RPMI7951 (cell line): ENCODE results near the gene EIF5AL1. TPM values are rescaled to one million over a fixed set of nuclear protein-coding genes. Genes with fewer than 3 reads are reported as not detected.
"Not testable (repeated sequence)": the region's sequence is repeated elsewhere in the genome, so short reads cannot be mapped to it uniquely, and the experiment has no call there.

Experiments used
- DNase-seq: peaks from one replicate; pipeline ENCODE4 v3.0.0-alpha.2; 2012; ENCODE audit warnings: low read depth
- total RNA-seq: library from RNA; depleted of rRNA; stranded (reverse); fragments of >200 nt; shearing (Covaris generic); gene quantifications from 2 replicates; pipeline ENCODE4 v1.2.3, GENCODE V29; 2014

Gene EIF5AL1
- total RNA-seq, 1 experiment from 2014 or later, result 0.12 TPM

DNA sequence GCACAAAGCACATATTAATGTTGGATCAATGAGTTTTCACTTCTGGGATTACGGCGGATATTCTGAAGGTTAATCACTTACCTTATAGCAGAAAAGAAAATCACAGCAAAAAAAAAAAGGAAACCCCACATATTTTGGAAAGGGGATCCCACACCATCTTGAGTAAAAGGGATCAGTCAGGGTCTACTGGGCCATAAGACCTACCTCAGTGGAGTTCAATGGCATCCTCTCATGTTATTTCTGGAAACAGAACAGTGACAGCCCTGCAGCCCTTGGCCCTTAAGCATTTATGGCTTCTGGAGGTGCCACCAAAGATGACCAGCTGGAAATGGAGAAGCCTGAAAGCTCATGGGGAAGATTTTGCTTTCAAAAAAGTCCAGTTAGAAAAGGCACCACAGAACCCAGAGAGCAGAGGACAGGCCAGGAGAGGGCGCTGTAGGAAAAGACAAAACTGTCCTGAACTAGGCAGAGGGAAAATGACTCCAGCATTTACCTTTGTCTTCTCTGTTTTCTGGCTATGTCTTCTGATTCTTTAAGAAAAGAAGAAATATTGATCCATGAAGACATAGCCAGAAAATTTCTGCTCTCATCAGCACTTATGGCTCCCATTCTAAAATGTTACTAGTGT lies 2.9 kb upstream of the EIF5AL1 start:
- not testable (repeated sequence) for DNase-seq

DNA sequence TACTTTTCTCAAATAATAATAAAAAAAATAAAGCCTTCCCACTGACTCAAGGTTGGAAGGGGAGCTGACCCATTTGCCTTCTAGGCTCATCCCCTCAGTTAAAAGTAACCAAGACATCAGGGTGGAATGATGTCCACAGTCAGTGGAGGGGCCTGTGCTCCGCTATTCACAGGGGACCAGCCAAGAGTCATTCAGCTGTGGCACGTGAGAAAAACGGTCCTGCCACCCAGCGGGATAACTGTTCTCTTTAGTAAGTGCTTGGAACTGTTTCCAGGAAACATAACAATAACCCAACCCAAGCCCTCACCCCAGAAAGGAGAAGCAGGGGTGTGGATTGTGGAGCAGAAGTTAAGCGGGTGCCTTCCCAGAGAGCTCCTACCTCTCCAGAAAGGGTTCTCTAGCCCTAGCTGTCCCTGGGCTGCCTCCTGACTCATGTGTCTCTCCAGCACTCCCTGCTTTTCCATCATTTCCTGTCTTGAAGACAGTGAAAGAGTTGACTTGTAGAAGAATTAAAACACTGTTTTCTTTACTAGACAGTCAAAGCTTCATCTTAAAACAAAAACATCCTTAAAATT lies 2.3 kb upstream of the EIF5AL1 start:
- not testable (repeated sequence) for DNase-seq

- not testable (repeated sequence) for DNase-seq
These were observed 4.3 kb downstream of the EIF5AL1 start for GRCh38 chr10:79516532-79517205.

GRCh38 chr10:79517567-79517966 lies 5.2 kb downstream of the EIF5AL1 start:
- not testable (repeated sequence) for DNase-seq

GRCh38 chr10:79521751-79522150 lies 9.4 kb downstream of the EIF5AL1 start:
- not testable (repeated sequence) for DNase-seq

DNA sequence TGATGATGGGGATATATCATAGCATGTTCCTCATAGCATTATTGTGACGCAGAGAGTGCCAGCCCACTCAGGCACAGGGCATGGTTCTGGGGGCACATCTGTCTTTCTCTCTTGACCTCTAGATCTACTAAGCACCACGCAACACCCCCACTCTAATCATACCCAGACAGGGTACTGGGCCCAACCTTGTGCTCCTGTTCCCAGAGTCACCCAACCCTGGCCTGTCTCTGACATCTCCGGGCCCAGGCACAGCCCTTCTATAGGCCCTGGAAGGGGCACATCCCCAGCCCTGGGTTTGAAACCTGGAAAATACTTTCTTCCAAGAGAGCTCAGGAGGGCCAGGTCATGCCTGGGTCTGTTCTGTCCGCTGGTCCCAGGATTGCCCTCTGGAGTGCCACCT lies 10.1 kb downstream of the EIF5AL1 start:
- DNase-seq, result not testable (repeated sequence)

DNA sequence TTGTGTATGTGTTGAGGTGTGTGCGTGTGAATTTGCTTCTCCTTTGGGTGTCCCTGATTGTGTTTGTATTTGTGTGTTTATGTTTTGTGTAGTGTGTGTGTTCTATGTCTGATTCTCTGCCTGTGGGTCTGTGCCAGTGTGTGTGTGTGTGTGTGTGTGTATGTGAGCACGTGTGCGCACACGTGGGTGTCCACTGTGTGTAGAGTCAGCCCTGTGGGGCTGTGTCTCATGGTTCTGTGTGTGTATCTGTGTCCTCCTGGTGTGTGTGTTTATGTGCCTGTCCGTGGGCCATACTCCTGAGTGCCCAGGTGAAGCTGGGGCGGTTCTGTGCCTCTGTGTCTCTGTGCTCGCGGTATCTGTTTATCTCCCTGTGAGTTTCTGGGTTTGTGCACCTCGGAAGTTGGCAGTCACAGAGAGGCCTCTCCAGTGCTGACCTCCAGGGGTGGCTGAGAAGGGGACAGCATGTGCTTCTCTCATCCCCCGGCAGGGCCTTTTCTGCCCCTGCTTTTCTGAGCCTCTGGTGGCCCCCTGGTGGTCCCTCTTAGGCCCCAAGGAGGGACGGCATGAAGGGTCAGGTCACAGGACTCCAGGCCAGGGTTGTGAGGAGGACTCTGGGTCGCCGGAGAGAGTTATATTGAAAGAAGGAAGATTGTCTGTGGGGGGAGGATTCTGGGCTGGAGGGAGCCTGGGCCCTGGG lies 11.0 kb downstream of the EIF5AL1 start:
- not testable (repeated sequence) for DNase-seq

- not testable (repeated sequence) for DNase-seq
These were observed 12.8 kb downstream of the EIF5AL1 start for GRCh38 chr10:79525049-79525710.

- not testable (repeated sequence) for DNase-seq
These were observed 15.9 kb downstream of the EIF5AL1 start for GRCh38 chr10:79528261-79528660.

- not testable (repeated sequence) for DNase-seq
These were observed 21.0 kb downstream of the EIF5AL1 start for GRCh38 chr10:79533142-79533902.

- DNase-seq, result not testable (repeated sequence)
These were observed 21.5 kb downstream of the EIF5AL1 start for GRCh38 chr10:79533903-79534175.

GRCh38 chr10:79538311-79538710 lies 26.0 kb downstream of the EIF5AL1 start:
- not testable (repeated sequence) for DNase-seq

DNA sequence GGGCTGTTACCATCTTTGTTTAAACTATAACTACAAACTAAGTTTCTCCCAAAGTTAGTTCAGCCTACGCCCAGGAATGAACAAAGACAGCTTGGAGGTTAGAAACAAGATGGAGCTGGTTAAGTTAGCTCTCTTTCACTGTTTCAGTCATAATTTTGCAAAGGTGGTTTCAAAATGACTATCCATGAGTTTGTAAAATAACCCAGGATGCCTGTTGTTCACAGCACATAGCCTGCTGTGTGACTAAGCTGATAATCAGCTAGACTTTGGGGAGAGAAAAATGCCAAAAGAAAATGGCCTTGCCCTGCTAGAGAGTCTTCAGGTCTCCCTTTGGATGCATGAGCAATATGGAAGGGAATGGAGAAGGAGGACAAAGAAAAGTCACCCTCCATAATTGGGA lies 28.6 kb downstream of the EIF5AL1 start:
- not testable (repeated sequence) for DNase-seq

DNA sequence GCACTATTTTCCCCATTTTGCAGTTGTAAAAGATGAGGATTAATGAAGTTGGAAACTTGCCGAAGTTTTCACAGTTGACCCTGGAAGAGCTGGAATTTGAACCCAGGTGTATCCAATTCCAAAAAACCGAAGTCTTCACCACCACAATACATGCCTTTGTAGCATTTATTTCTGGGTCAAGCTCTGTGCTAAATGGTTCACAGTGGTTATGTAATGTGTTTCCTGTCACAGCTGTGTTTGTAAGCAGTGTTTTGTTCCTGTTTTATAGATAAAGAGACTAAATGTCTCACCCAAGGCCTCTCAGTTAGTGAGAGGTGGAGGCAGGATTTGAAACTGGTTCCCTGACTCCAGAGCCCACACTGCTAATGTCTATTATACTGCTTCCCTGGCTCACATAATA lies 30.3 kb downstream of the EIF5AL1 start:
- DNase-seq, result no peak

GRCh38 chr10:79544408-79544807 lies 32.1 kb downstream of the EIF5AL1 start:
- not testable (repeated sequence) for DNase-seq

GRCh38 chr10:79544926-79545659 lies 32.8 kb downstream of the EIF5AL1 start:
- DNase-seq, result not testable (repeated sequence)

GRCh38 chr10:79547128-79547527 lies 34.8 kb downstream of the EIF5AL1 start:
- not testable (repeated sequence) for DNase-seq

DNA sequence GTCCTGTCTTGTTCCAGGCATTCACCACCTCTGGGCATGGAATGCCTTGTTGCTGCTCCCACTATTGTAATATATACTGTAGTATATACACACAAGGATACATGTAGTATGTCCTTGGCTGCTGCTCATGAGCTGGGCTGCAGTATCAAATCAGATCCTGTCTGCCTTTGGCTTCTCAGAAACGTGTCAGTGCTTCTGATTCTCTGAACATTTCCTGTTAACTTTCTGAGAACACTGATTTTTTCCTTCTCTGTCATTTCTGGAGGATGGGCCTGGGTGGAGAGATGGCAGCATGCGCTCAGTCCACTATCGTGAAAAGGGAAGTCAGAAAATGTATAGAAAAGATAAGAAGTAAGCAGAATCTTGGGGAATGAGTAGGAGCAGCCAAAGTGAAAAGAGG lies 35.6 kb downstream of the EIF5AL1 start:
- no peak for DNase-seq

- no peak for DNase-seq
These were observed 39.8 kb downstream of the EIF5AL1 start for GRCh38 chr10:79552143-79552542.
